ENCODE results near the gene ZNF343.
"Not testable (repeated sequence)": the region's sequence is repeated elsewhere in the genome, so short reads cannot be mapped to it uniquely, and the experiment has no call there.

Gene ZNF343

GRCh38 chr20:2521369-2522305 lies 12.9 kb upstream of the ZNF343 start:
- no peak for DNase-seq

GRCh38 chr20:2520617-2521016 lies 11.9 kb upstream of the ZNF343 start:
- no peak for DNase-seq

- DNase-seq = no peak
Observed at GRCh38 chr20:2519115-2519809, 10.5 kb upstream of the ZNF343 start.

- DNase-seq = no peak
Observed at GRCh38 chr20:2518558-2518957, 9.8 kb upstream of the ZNF343 start.

GRCh38 chr20:2518096-2518495 lies 9.4 kb upstream of the ZNF343 start:
- DNase-seq = no peak

- no peak for DNase-seq
Observed at GRCh38 chr20:2516399-2516798, 7.7 kb upstream of the ZNF343 start.

- no peak for DNase-seq
Observed at GRCh38 chr20:2515203-2515602, 6.5 kb upstream of the ZNF343 start.

GRCh38 chr20:2509794-2510193 lies 1.1 kb upstream of the ZNF343 start:
- no peak for DNase-seq

- DNase-seq = no peak
Observed at GRCh38 chr20:2509468-2509781, 710 bp upstream of the ZNF343 start.

GRCh38 chr20:2507875-2508630 lies 662 bp downstream of the ZNF343 start:
- no peak for DNase-seq

- no peak for DNase-seq
Observed at GRCh38 chr20:2507464-2507863, 1.3 kb downstream of the ZNF343 start.

- DNase-seq = not testable (repeated sequence)
Observed at GRCh38 chr20:2506426-2506825, 2.3 kb downstream of the ZNF343 start.

- DNase-seq = not testable (repeated sequence)
Observed at GRCh38 chr20:2504803-2505202, 3.9 kb downstream of the ZNF343 start.

- DNase-seq = not testable (repeated sequence)
Observed at GRCh38 chr20:2502808-2503384, 5.8 kb downstream of the ZNF343 start.

GRCh38 chr20:2485661-2486060 lies 23.1 kb downstream of the ZNF343 start:
- no peak for DNase-seq

GRCh38 chr20:2485080-2485479 lies 23.6 kb downstream of the ZNF343 start:
- DNase-seq = no peak

GRCh38 chr20:2483504-2483903 lies 25.2 kb downstream of the ZNF343 start:
- no peak for DNase-seq

GRCh38 chr20:2480381-2480780 lies 28.3 kb downstream of the ZNF343 start:
- DNase-seq = no peak

GRCh38 chr20:2476742-2477615 lies 31.7 kb downstream of the ZNF343 start:
- no peak for DNase-seq

- DNase-seq = no peak
Observed at GRCh38 chr20:2475850-2476741, 32.6 kb downstream of the ZNF343 start.

- no peak for DNase-seq
Observed at GRCh38 chr20:2473516-2473915, 35.2 kb downstream of the ZNF343 start.
